ENCODE results near the gene RAB1B. TPM values are rescaled to one million over a fixed set of nuclear protein-coding genes. Genes with fewer than 3 reads are reported as not detected.
A peak's percentile ranks its signal among the peaks of the same experiment; 100 is the strongest.

Gene RAB1B
- total RNA-seq, 1 donor, result 75.3 TPM

DNA sequence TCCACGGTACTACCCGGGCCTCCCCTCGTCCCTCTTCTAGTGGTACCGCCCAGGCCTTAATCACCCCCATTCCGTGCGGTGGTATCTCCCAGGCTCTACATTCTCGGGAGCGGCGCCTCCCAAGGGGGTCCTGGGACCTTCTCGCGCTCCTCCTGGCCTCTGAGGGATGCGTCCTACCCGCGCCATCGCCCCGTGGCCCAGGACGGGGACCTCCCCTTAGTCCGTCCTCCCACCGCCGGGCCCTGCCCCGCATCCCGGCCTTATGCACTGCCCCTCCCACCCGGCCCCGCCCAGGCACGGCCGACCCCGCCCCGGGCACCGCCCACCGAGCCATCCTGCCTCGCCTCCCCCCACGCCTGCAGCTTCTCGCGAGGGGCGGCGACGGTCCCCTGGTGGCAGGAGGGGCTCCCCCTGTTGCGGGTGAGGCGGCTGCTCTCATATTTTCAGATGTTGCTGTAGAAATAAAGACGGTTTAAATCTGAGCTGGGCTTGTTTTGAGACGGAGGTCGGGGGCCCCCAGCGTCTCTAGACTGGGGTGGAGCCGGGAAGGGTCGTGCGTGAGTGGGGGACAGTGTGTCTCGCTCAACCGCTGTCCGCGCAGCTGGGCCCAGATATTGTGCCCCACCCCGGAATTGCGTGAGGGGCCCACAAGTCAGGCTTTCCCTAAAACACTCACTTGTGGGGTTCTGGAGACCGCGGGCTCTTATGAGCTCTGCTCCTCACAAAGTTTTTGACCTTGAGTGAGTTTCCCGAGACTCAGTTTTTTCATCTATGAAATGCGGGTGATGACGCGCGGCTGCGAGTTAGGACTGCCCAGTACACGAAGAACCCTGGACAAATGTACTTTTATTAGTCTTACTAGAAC lies 828 bp upstream of the RAB1B start:
- Histone ChIP-seq H3K4me2 (ENCODE audit: insufficient read depth, low read length) (peak overlapping the region; percentile 89), H3K4me1 (ENCODE audit: insufficient read depth, low read length) (peaks cover 22% of the 10 kb centered on the region), H3K27me3 (ENCODE audit: insufficient read depth, low read length) (no peaks in the 10 kb centered on the region), H2AFZ (ENCODE audit: low read length) (peak overlapping the region; percentile 86), H3K27ac (ENCODE audit: low read depth, low read length) (peak overlapping the region; percentile 81), H3K36me3 (ENCODE audit: insufficient read depth, low read length) (peaks cover 28% of the 10 kb centered on the region), H3K9me3 (ENCODE audit: low read depth, low read length) (no peaks in the 10 kb centered on the region), H3K4me3 (ENCODE audit: insufficient read depth, low read length) (peak overlapping the region; percentile 98), H4K20me1 (ENCODE audit: insufficient read depth, low read length) (peaks cover 31% of the 10 kb centered on the region), H3K79me2 (ENCODE audit: insufficient read depth, low read length) (peaks cover 37% of the 10 kb centered on the region)
- peak; percentile 98 for DNase-seq (ENCODE audit: insufficient read length, low spot score, missing footprints)
- TF ChIP-seq, protein P1, sequence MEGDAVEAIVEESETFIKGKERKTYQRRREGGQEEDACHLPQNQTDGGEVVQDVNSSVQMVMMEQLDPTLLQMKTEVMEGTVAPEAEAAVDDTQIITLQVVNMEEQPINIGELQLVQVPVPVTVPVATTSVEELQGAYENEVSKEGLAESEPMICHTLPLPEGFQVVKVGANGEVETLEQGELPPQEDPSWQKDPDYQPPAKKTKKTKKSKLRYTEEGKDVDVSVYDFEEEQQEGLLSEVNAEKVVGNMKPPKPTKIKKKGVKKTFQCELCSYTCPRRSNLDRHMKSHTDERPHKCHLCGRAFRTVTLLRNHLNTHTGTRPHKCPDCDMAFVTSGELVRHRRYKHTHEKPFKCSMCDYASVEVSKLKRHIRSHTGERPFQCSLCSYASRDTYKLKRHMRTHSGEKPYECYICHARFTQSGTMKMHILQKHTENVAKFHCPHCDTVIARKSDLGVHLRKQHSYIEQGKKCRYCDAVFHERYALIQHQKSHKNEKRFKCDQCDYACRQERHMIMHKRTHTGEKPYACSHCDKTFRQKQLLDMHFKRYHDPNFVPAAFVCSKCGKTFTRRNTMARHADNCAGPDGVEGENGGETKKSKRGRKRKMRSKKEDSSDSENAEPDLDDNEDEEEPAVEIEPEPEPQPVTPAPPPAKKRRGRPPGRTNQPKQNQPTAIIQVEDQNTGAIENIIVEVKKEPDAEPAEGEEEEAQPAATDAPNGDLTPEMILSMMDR (IDR thresholded peaks at IDR 0.05; ENCODE audit: extremely low read depth, low read depth, low read length), result no peak

- Histone ChIP-seq H3K4me2 (ENCODE audit: insufficient read depth, low read length) (peak overlapping the region; percentile 97), H4K20me1 (ENCODE audit: insufficient read depth, low read length) (peaks cover 41% of the 10 kb centered on the region), H3K4me3 (ENCODE audit: insufficient read depth, low read length) (peak overlapping the region; percentile 98), H2AFZ (ENCODE audit: low read length) (peak overlapping the region; percentile 62), H3K79me2 (ENCODE audit: insufficient read depth, low read length) (peaks cover 37% of the 10 kb centered on the region), H3K36me3 (ENCODE audit: insufficient read depth, low read length) (peaks cover 38% of the 10 kb centered on the region), H3K27me3 (ENCODE audit: insufficient read depth, low read length) (no peaks in the 10 kb centered on the region), H3K27ac (ENCODE audit: low read depth, low read length) (peak overlapping the region; percentile 81), H3K9me3 (ENCODE audit: low read depth, low read length) (no peaks in the 10 kb centered on the region), H3K4me1 (ENCODE audit: insufficient read depth, low read length) (peaks cover 22% of the 10 kb centered on the region)
- peak; percentile 91 for DNase-seq (ENCODE audit: insufficient read length, low spot score, missing footprints)
- TF ChIP-seq, protein P1 (IDR thresholded peaks at IDR 0.05; ENCODE audit: extremely low read depth, low read depth, low read length), result peak; percentile 28
Measured at GRCh38 chr11:66268952-66269905, 790 bp downstream of the RAB1B start.

GRCh38 chr11:66271816-66272215 lies 3.4 kb downstream of the RAB1B start:
- H3K27me3 ChIP-seq (ENCODE audit: insufficient read depth, low read length), result no peaks in the 10 kb centered on the region
- DNase-seq (ENCODE audit: insufficient read length, low spot score, missing footprints), result no peak

More at GRCh38 chr11:66271816-66272215, 3.4 kb downstream of the RAB1B start:
- TF ChIP-seq, protein P1 (IDR thresholded peaks at IDR 0.05; ENCODE audit: extremely low read depth, low read depth, low read length), result no peak
- no peak overlapping the region for H3K27ac ChIP-seq (ENCODE audit: low read depth, low read length)
- H3K4me2 ChIP-seq (ENCODE audit: insufficient read depth, low read length), result no peak overlapping the region
- H2AFZ ChIP-seq (ENCODE audit: low read length), result no peak overlapping the region
- peaks cover 44% of the 10 kb centered on the region for H3K36me3 ChIP-seq (ENCODE audit: insufficient read depth, low read length)
- no peaks in the 10 kb centered on the region for H3K9me3 ChIP-seq (ENCODE audit: low read depth, low read length)
- H3K4me1 ChIP-seq (ENCODE audit: insufficient read depth, low read length), result peaks cover 20% of the 10 kb centered on the region
- peaks cover 37% of the 10 kb centered on the region for H3K79me2 ChIP-seq (ENCODE audit: insufficient read depth, low read length)
- no peak overlapping the region for H3K4me3 ChIP-seq (ENCODE audit: insufficient read depth, low read length)
- H4K20me1 ChIP-seq (ENCODE audit: insufficient read depth, low read length), result peaks cover 41% of the 10 kb centered on the region
